ENCODE data around the gene DNMT1.
"Not testable (repeated sequence)": the region's sequence is repeated elsewhere in the genome, so short reads cannot be mapped to it uniquely, and the experiment has no call there.

The DNMT1 gene

GRCh38 chr19:10182076-10182475, 12.7 kb downstream of the DNMT1 start:
- DNase-seq: no peak

GRCh38 chr19:10180459-10180858, 14.3 kb downstream of the DNMT1 start:
- DNase-seq: no peak

GRCh38 chr19:10180024-10180423, 14.7 kb downstream of the DNMT1 start:
- DNase-seq: not testable (repeated sequence)

- DNase-seq: peak; percentile 33
These were observed 21.2 kb downstream of the DNMT1 start for GRCh38 chr19:10173527-10173926.

- no peak for DNase-seq
These were observed 26.3 kb downstream of the DNMT1 start for GRCh38 chr19:10168386-10168948.

- DNase-seq: no peak
These were observed 27.3 kb downstream of the DNMT1 start for GRCh38 chr19:10167459-10167858.

GRCh38 chr19:10166501-10166900, 28.3 kb downstream of the DNMT1 start:
- DNase-seq: not testable (repeated sequence)

GRCh38 chr19:10166046-10166445, 28.7 kb downstream of the DNMT1 start:
- DNase-seq: no peak

GRCh38 chr19:10163536-10163935, 31.2 kb downstream of the DNMT1 start:
- DNase-seq: no peak

GRCh38 chr19:10159610-10160009, 35.1 kb downstream of the DNMT1 start:
- DNase-seq: no peak

GRCh38 chr19:10158485-10158884, 36.3 kb downstream of the DNMT1 start:
- no peak for DNase-seq

- DNase-seq: no peak
These were observed 36.7 kb downstream of the DNMT1 start for GRCh38 chr19:10158071-10158470.

- DNase-seq: no peak
These were observed 38.9 kb downstream of the DNMT1 start for GRCh38 chr19:10155839-10156238.

- no peak for DNase-seq
These were observed 42.7 kb downstream of the DNMT1 start for GRCh38 chr19:10152100-10152499.

GRCh38 chr19:10151521-10151920, 43.2 kb downstream of the DNMT1 start:
- DNase-seq: no peak

GRCh38 chr19:10149427-10149826, 45.3 kb downstream of the DNMT1 start:
- DNase-seq: no peak

- DNase-seq: no peak
These were observed 48.6 kb downstream of the DNMT1 start for GRCh38 chr19:10146142-10146541.

- no peak for DNase-seq
These were observed 49.7 kb downstream of the DNMT1 start for GRCh38 chr19:10145031-10145430.

GRCh38 chr19:10144361-10144760, 50.4 kb downstream of the DNMT1 start:
- no peak for DNase-seq

- DNase-seq: no peak
These were observed 51.1 kb downstream of the DNMT1 start for GRCh38 chr19:10143681-10144080.

GRCh38 chr19:10142701-10143375, 51.9 kb downstream of the DNMT1 start:
- no peak for DNase-seq

GRCh38 chr19:10141973-10142372, 52.8 kb downstream of the DNMT1 start:
- no peak for DNase-seq

- no peak for DNase-seq
These were observed 53.3 kb downstream of the DNMT1 start for GRCh38 chr19:10141479-10141878.

GRCh38 chr19:10139952-10140351, 54.8 kb downstream of the DNMT1 start:
- no peak for DNase-seq

Data from fibroblast of skin of right quadriceps (primary cell).